Omental fat pad (tissue), 4 donors: ENCODE measurements around the gene MAD2L2. TPM values are rescaled to one million over a fixed set of nuclear protein-coding genes. Genes with fewer than 3 reads are reported as not detected.

Experiments
- ATAC-seq: fragments of 150-250 bp; one replicate; pipeline ENCODE4 v1.9.1; 2016; ENCODE audit warnings: mild to moderate bottlenecking, moderate library complexity; ENCODE audit not compliant: low FRiP score
- DNase-seq: peaks from one replicate; pipeline ENCODE4 v3.0.0-alpha.2; 2019; ENCODE audit warnings: low spot score
- CTCF ChIP-seq, 3 donors: fragments of 450-650 bp; IDR thresholded peaks; one replicate each; pipeline ENCODE4 v1.5.1; 2016 to 2017; ENCODE audit warnings: antibody characterized with exemption in 3 of 3, mild to moderate bottlenecking in 3 of 3, moderate library complexity in 2 of 3
- total RNA-seq, 4 donors: library from RNA; depleted of rRNA; stranded (reverse); fragments of >200 nt; gene quantifications; one replicate each; pipeline ENCODE4 v1.1.0, GENCODE V29; 2016

MAD2L2 gene
- total RNA-seq, 4 donors from 2014 or later, result 20.2 to 41.3 (median 35.7) TPM

- DNase-seq (no peak), ATAC-seq (no peak)
- TF ChIP-seq CTCF (IDR thresholded peaks at IDR 0.05), result no peak
Observed at GRCh38 chr1:11653861-11654136, 27.1 kb downstream of the MAD2L2 start.

GRCh38 chr1:11653101-11653860, 27.7 kb downstream of the MAD2L2 start:
- no peak for TF ChIP-seq CTCF (IDR thresholded peaks at IDR 0.05)
- peak; percentile 73 for ATAC-seq
- no peak for DNase-seq

- DNase-seq (no peak), ATAC-seq (no peak)
- TF ChIP-seq CTCF (IDR thresholded peaks at IDR 0.05), result no peak
Observed at GRCh38 chr1:11652203-11652780, 28.7 kb downstream of the MAD2L2 start.

- no peak for TF ChIP-seq CTCF (IDR thresholded peaks at IDR 0.05)
- DNase-seq (no peak), ATAC-seq (no peak)
Observed at GRCh38 chr1:11651017-11651416, 29.9 kb downstream of the MAD2L2 start.

- DNase-seq, result no peak
- TF ChIP-seq CTCF (IDR thresholded peaks at IDR 0.05), result peak in 1 of 3 donors; percentile 31
- peak; percentile 24 for ATAC-seq
Observed at GRCh38 chr1:11650331-11650991, 30.5 kb downstream of the MAD2L2 start.

- DNase-seq (no peak), ATAC-seq (no peak)
- no peak for TF ChIP-seq CTCF (IDR thresholded peaks at IDR 0.05)
Observed at GRCh38 chr1:11649624-11650330, 31.2 kb downstream of the MAD2L2 start.
